Testis (tissue), 2 donors: Measurements from ENCODE around the gene MISP3.

ENCODE experiments used
- CTCF ChIP-seq, 3 experiments: fragments of 450-650 bp in 2 of 3; fragments of 200-600 bp in 1 of 3; sonication (generic) in 1 of 3; IDR thresholded peaks; one replicate each; pipeline ENCODE4 v1.5.1; 2016 to 2019; ENCODE audit warnings: antibody characterized with exemption in 3 of 3, mild to moderate bottlenecking in 2 of 3, moderate library complexity in 1 of 3
- POLR2A ChIP-seq: fragments of 450-650 bp; IDR thresholded peaks from one replicate; pipeline ENCODE4 v1.6.1; 2017; ENCODE audit warnings: antibody characterized with exemption, mild to moderate bottlenecking, moderate library complexity

GRCh38 chr19:14088634-14089411, 16.2 kb downstream of the MISP3 start:
- no peak for TF ChIP-seq CTCF (IDR thresholded peaks at IDR 0.05)
- no peak for TF ChIP-seq POLR2A
